Hematopoietic multipotent progenitor cell treated with erythropoietin and hydrocortisone succinate and interleukin-3 and kit ligand, for 6 days (in vitro differentiated cells): ENCODE results near the gene CALM1.

Source experiments
- DNase-seq: peaks from one replicate; pipeline ENCODE4 v3.0.0-alpha.2; 2015

CALM1 gene

GRCh38 chr14:90396341-90397339 lies at the start of gene CALM1:
CALM1 (plus strand) TSS chr14:90397029; CDS start chr14:90397231, 202 bp downstream.
- peak; percentile 91 for DNase-seq

DNA sequence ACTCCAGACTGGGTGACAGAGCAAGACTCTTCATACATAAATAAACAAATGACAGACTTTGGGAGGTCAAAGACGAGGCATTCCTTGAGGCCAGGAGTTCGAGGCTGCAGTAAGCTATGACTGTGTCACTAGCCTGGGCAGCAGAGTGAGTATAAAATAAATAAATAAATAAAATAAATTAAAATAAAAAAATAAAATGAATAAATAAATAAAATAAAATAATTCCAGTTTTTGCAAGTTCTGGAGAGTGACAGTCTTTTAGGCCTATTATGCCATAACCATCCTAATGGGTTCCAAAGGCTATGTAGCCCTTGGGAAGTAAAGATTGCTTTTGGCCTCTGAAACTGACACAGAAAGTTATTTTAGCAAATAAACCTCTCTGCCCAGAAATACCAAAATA lies 48.6 kb upstream of the CALM1 start:
- no peak for DNase-seq

- no peak for DNase-seq
Measured at GRCh38 chr14:90349739-90350138, 47.1 kb upstream of the CALM1 start.

DNA sequence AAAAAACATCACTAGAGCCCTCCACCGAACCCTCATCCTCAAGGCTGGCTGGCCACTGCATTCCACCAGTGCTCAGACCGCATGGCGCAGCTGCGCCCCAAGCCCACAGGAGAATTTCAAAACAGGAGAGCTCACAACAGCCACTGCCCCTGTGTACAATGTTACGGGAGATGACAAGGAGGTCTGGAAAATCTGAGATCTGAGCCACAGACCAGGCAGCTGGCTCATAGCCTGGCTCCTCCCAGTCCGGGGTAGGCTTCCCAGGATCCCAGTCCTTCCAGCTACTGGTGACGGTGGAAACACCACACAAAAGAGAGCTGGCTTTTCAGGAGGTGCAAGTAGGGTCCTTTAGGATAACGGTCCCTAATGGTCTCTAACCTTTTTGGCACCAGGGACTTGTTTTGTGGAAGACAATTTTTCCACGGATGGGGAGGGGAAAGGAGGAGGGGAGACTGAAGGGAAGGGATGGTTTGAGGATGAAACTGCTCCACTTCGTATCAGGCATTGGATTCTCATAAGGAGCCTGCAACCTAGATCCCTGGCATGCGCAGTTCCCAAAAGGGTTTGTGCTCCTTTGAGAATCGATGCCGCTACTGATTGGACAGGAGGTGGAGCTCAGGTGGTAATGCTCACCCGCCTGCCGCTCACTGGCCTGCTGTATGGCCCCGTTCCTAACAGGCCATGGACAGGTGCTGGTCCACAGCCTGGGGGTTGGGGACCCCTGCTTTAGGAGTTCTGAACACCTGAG lies 42.1 kb upstream of the CALM1 start:
- no peak for DNase-seq

DNA sequence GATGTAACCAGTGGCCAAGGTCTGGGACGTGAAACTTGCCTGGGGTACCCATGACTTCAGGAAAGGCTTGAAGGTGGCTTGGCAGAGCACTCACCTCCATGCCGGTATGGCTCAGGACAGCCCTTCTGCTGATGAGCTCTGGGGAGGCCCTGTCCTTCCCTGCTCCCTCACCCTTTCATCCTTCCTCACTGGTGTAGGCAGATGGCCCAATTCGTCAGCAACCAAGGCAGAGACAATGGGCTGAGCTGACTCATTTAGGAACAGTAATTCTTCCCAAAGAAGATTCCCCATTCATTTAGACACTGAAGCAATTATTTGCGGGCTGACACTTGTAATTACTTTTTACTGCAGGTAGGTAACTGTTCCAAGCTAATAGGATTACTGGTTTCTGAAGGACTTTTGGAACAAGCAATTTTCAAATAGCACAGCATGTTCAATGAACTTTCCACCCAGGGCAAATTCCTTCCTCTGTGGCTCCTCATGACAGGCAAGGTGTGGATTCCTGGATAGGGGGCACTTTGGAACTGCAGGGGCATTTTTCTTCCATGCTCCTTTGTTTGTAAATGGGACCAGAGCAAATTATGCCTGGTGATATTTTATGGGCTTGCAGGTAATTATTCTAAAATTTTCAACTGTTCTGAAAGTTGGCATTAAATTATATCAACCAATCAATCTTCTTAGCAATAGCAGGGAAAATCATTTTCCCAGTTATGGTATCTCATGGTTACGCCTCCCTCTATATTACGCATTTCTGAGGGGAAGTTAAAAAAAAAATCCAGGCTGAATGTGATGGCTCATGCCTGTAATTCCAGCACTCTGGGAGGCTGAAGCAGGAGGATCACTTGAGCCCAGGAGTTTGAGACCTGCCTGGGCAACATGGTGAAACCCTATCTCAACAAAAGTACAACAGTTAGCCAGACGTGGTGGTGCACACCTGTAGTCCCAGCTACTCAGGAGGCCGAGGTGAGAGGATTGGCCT lies 41.0 kb upstream of the CALM1 start:
- DNase-seq = no peak

- DNase-seq = no peak
Measured at GRCh38 chr14:90356925-90357324, 39.9 kb upstream of the CALM1 start.

- DNase-seq = no peak
Measured at GRCh38 chr14:90358359-90358758, 38.5 kb upstream of the CALM1 start.

GRCh38 chr14:90361865-90362557 lies 34.8 kb upstream of the CALM1 start:
- DNase-seq = no peak

- no peak for DNase-seq
Measured at GRCh38 chr14:90362558-90362896, 34.3 kb upstream of the CALM1 start.

- peak; percentile 25 for DNase-seq
Measured at GRCh38 chr14:90368946-90369721, 27.7 kb upstream of the CALM1 start.

DNA sequence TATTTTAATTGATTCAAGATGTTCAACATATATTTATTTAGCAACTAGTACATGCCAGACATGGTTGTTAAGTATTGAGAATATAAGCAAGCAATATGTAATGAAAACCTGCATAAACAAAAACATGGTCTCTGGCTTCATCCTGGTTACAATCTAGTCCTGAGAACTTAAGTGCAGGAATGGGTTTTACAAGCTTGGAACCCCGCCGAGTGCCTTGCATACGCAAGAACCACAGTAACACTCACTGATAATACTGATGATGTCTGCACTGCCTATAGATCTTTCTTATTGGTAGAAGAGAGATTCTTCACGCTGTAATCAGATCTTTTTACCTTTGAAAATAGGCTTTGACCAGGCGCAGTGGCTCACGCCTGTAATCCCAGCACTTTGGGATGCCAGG lies 22.9 kb upstream of the CALM1 start:
- DNase-seq = no peak

GRCh38 chr14:90374813-90375212 lies 22.0 kb upstream of the CALM1 start:
- no peak for DNase-seq

DNA sequence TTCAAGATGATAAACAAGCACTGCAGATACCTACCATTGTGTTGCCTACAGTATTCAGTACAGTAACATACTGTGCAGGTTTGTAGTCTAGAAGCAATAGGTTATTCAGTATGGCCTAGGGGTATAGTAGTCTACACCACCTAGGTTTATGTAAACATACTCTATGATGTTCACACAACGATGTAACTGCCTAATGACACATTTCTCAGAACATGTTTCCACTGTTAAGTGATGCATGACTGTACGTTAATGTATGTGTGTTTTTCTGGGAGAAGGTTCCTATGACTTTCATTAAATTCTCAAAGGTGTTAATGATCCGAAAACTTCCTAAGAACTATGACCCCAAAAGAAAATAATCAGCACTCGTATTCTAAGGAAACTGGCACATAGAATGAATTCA lies 20.9 kb upstream of the CALM1 start:
- DNase-seq = no peak

GRCh38 chr14:90378249-90378648 lies 18.6 kb upstream of the CALM1 start:
- DNase-seq = peak; percentile 28

- peak; percentile 76 for DNase-seq
Measured at GRCh38 chr14:90379106-90379505, 17.7 kb upstream of the CALM1 start.

GRCh38 chr14:90381011-90381786 lies 15.6 kb upstream of the CALM1 start:
- peak; percentile 34 for DNase-seq

DNA sequence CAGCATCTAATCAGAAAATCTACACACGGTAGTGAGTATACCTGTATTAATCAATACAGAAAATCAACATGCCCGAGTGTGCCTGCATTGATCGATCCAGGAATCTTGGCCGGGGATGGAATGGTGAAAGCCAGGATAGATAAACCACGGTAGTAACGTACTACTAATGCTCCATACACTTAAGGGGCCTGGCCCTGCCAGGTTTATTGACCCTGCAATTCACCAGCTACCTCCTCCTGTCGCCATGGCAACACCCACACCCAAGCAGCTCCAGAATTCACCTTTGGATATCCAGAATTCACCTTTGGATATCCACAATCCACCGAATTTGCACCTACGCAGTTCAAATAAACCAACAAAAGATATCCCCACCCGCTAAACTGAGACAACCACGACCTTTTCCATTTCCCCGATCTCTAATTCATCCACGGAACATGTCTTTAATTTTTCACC lies 14.8 kb upstream of the CALM1 start:
- DNase-seq = peak; percentile 33

GRCh38 chr14:90382491-90383125 lies 14.2 kb upstream of the CALM1 start:
- peak; percentile 73 for DNase-seq

DNA sequence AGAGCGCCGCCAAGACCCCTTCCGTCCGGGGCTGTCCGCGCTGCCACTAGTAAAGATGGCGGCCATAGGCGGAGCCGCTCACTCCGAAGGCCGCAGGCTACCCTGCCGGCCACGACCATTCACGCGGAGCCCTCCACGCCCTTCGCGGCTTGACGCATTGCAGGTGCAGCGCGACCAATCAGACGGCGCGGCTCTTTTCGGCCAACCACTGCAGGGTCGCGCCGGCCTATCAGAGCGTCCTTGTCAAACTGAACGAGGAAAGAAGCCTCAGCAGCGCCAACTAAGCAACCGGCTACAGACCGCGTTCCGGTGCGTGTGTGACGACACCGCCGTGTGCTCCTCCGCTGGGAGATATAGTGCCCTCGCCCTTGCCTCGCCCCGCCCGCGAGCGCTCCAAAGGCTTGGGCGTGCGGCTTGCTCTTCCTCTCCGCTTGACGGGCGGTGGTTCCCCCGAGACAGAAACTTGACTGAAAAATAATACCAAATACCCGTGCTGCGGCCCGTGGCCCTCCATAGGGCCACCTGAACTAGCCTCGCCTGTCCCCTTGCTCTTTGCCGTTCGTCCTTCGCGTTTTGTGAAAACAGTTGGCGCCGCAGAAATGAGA lies 13.6 kb upstream of the CALM1 start:
- peak; percentile 100 for DNase-seq
